Right lobe of liver (tissue), 4 donors: Measurements from ENCODE around the gene CORO7.

ENCODE experiments used
- CTCF ChIP-seq, 4 donors: fragments of 200-600 bp in 3 of 4; fragments of 450-650 bp in 1 of 4; IDR thresholded peaks; one replicate each; pipeline versions ENCODE4 v1.5.1 to v1.8.0; 2016 to 2022; ENCODE audit warnings: antibody characterized with exemption in 4 of 4, mild to moderate bottlenecking in 2 of 4
- POLR2A ChIP-seq: fragments of 450-650 bp; IDR thresholded peaks from one replicate; pipeline ENCODE4 v1.6.1; 2017; ENCODE audit warnings: antibody characterized with exemption, mild to moderate bottlenecking
- donor health status: DM: no; HTN: no; CAD: no.
- donor health status: DM: no; HTN: no; CAD: no.
- donor health status: DM: no; HTN: yes; CAD: no.

DNA sequence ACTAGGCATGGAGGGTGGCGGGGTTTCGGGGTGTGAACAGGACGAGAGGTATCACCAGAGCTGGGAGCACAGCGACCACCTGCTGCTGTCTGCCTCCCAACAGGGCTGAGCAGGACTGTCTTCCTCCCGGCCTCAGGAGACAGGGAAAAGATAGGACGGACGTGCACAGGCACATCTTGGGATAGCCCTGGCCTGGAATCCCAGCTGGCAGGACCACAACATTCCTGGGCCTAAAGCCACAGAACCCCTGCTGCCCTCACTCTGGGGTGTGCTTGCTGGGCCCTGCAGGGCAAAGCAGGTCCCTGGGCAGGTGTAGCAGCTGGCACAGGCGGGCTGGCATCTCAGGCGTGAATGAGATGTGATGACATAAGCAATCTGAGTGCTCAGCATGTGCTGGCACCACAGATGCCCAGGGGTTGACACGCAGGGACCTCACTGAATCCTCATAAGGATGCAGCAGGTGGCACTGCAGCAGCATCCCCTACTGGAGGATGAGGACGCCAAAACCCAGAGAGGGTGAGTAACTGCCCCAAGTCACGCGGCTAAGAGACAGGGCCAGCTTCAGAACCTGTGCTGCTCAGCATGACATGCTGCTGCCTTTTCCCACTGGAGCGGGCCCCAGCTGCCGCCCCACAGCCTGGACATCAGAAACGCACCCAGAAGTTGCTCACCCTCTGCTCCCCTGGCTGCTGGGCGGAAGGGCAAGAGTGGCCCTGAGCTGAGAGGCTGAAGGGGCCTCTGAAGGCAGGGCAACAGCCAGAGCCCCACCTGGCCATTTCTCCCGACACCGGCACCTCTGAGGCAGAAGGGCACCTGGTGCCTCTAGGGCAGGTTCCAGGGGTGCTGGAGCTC is 7.1 kb downstream of the CORO7 start:
- TF ChIP-seq CTCF (IDR thresholded peaks at IDR 0.05) = no peak
- no peak for TF ChIP-seq POLR2A
